HG03521 (cell line): Measurements from ENCODE around the gene KRTAP5-10.
"Not testable (repeated sequence)": the region's sequence is repeated elsewhere in the genome, so short reads cannot be mapped to it uniquely, and the experiment has no call there.

Experiments
- ATAC-seq: cut with Tn5 transposase; IDR thresholded peaks from one replicate; pipeline ENCODE4 v1.9.1; 2021; ENCODE audit warnings: mild to moderate bottlenecking, moderate library complexity; ENCODE audit not compliant: unreplicated experiment

KRTAP5-10 gene

GRCh38 chr11:71542382-71542781 lies 23.0 kb upstream of the KRTAP5-10 start:
- no peak for ATAC-seq

- ATAC-seq = no peak
Observed at GRCh38 chr11:71542879-71543777, 22.2 kb upstream of the KRTAP5-10 start.

- no peak for ATAC-seq
Observed at GRCh38 chr11:71543866-71544265, 21.5 kb upstream of the KRTAP5-10 start.

GRCh38 chr11:71544525-71545214 lies 20.7 kb upstream of the KRTAP5-10 start:
- ATAC-seq = no peak

- no peak for ATAC-seq
Observed at GRCh38 chr11:71545405-71545966, 19.9 kb upstream of the KRTAP5-10 start.

GRCh38 chr11:71548120-71548519 lies 17.2 kb upstream of the KRTAP5-10 start, which contains the start of gene KRTAP5-9:
Gene KRTAP5-9, plus strand, starts transcription at chr11:71548420. Its CDS starts 238 bp downstream, at chr11:71548658.
- no peak for ATAC-seq

GRCh38 chr11:71548716-71549151 lies 16.6 kb upstream of the KRTAP5-10 start:
- no peak for ATAC-seq

- no peak for ATAC-seq
Observed at GRCh38 chr11:71551711-71552110, 13.7 kb upstream of the KRTAP5-10 start.

- ATAC-seq = no peak
Observed at GRCh38 chr11:71554996-71555395, 10.4 kb upstream of the KRTAP5-10 start.

GRCh38 chr11:71555508-71555907 lies 9.9 kb upstream of the KRTAP5-10 start:
- ATAC-seq = no peak

- no peak for ATAC-seq
Observed at GRCh38 chr11:71556018-71556417, 9.3 kb upstream of the KRTAP5-10 start.

- ATAC-seq = no peak
Observed at GRCh38 chr11:71557257-71557656, 8.1 kb upstream of the KRTAP5-10 start.

GRCh38 chr11:71558996-71559395 lies 6.4 kb upstream of the KRTAP5-10 start:
- no peak for ATAC-seq

- ATAC-seq = no peak
Observed at GRCh38 chr11:71562120-71562519, 3.2 kb upstream of the KRTAP5-10 start.

GRCh38 chr11:71563406-71563805 lies 2.0 kb upstream of the KRTAP5-10 start:
- ATAC-seq = no peak

- no peak for ATAC-seq
Observed at GRCh38 chr11:71564430-71564829, 933 bp upstream of the KRTAP5-10 start.

- ATAC-seq = no peak
Observed at GRCh38 chr11:71566081-71566620, 788 bp downstream of the KRTAP5-10 start.

- ATAC-seq = not testable (repeated sequence)
Observed at GRCh38 chr11:71566626-71567599, 1.6 kb downstream of the KRTAP5-10 start.

GRCh38 chr11:71567633-71568032 lies 2.3 kb downstream of the KRTAP5-10 start:
- not testable (repeated sequence) for ATAC-seq

GRCh38 chr11:71568704-71569349 lies 3.5 kb downstream of the KRTAP5-10 start:
- no peak for ATAC-seq
